Caco-2 (cell line): ENCODE data around the gene QRFPR. TPM values are rescaled to one million over a fixed set of nuclear protein-coding genes. Genes with fewer than 3 reads are reported as not detected.

Source experiments
- BruUV-seq: library from RNA; stranded (reverse); fragments of 400-500 nt; replicated peaks from 2 replicates; lab custom pipeline; 2021; lab: Mats Ljungman, UMichigan
- CTCF ChIA-PET: fragments of 300-600 bp; sonication (Branson Sonifier 250); formaldehyde crosslinking; loops from one replicate; lab custom pipeline; 2022; ENCODE audit warnings: antibody characterized with exemption; lab: Charles Lee
- POLR2A ChIA-PET: fragments of 300-600 bp; sonication (Branson Sonifier 250); formaldehyde crosslinking; loops from one replicate; lab custom pipeline; 2022; ENCODE audit warnings: antibody characterized with exemption; lab: Charles Lee
- DNase-seq, 2 experiments: peaks; one replicate each; pipeline versions ENCODE4 v3.0.0 to v3.0.0-alpha.2; 2020 to 2022
- H3K27me3 ChIP-seq: replicated peaks from 2 replicates; pipeline ENCODE4 v1.6.0; 2011; ENCODE audit warnings: low read length; ENCODE audit not compliant: control insufficient read depth, insufficient read depth
- H3K36me3 ChIP-seq: 2 replicates; pipeline ENCODE4 v1.5.1; 2011; ENCODE audit warnings: low read length; ENCODE audit not compliant: control insufficient read depth, insufficient read depth
- H3K4me1 ChIP-seq: fragments of 250-450 bp; sonication (Bioruptor Pico); 2 replicates; pipeline ENCODE4 v1.5.1; 2020; ENCODE audit warnings: mild to moderate bottlenecking
- H3K4me3 ChIP-seq: 2 replicates; pipeline ENCODE4 v1.5.1; 2011; ENCODE audit warnings: low read depth, mild to moderate bottlenecking, control low read depth, low read length
- H3K9me3 ChIP-seq: fragments of 250-450 bp; sonication (Bioruptor Pico); 2 replicates; pipeline ENCODE4 v1.5.1; 2020; ENCODE audit warnings: mild to moderate bottlenecking, moderate library complexity
- H3K27ac Mint-ChIP-seq: one replicate; pipeline ENCODE4 v1.8.0; 2022; ENCODE audit warnings: mixed read lengths; ENCODE audit not compliant: unreplicated experiment
- H3K27me3 Mint-ChIP-seq: one replicate; pipeline ENCODE4 v1.8.0; 2022; ENCODE audit warnings: mixed read lengths; ENCODE audit not compliant: insufficient read depth, unreplicated experiment
- H3K36me3 Mint-ChIP-seq: one replicate; pipeline ENCODE4 v1.8.0; 2022; ENCODE audit warnings: mild to moderate bottlenecking, mixed read lengths; ENCODE audit not compliant: insufficient read depth, unreplicated experiment
- H3K4me1 Mint-ChIP-seq: one replicate; pipeline ENCODE4 v1.8.0; 2022; ENCODE audit warnings: low read depth, mixed read lengths; ENCODE audit not compliant: unreplicated experiment
- H3K4me3 Mint-ChIP-seq: one replicate; pipeline ENCODE4 v1.8.0; 2022; ENCODE audit warnings: mild to moderate bottlenecking, moderate library complexity, mixed read lengths; ENCODE audit not compliant: unreplicated experiment
- H3K9me3 Mint-ChIP-seq: one replicate; pipeline ENCODE4 v1.8.0; 2022; ENCODE audit warnings: mixed read lengths; ENCODE audit not compliant: unreplicated experiment
- intact Hi-C: fragments of 100-400 bp; cut with micrococcal nuclease; formaldehyde crosslinking; loops from one replicate; pipeline ENCODE4 v1.10.0; 2022; ENCODE audit not compliant: unreplicated experiment
- total RNA-seq: library from RNA; stranded (reverse); gene quantifications from 2 replicates; pipeline ENCODE4 v1.2.3, GENCODE V29; 2022
- TF ChIP-seq, protein P1 (sequence below), 2 experiments: fragments of 200-600 bp in 1 of 2; IDR thresholded peaks; 1 replicate in 1 of 2; 2 replicates in 1 of 2; pipeline versions ENCODE4 v1.5.1 to v1.8.0; 2011 to 2022; ENCODE audit warnings: antibody characterized with exemption in 1 of 2, control low read depth in 1 of 2, inconsistent platforms in 1 of 2, low read depth in 1 of 2, low read length in 1 of 2, mild to moderate bottlenecking in 1 of 2, moderate library complexity in 1 of 2; ENCODE audit not compliant: insufficient read depth in 1 of 2, severe bottlenecking in 1 of 2, unreplicated experiment in 1 of 2

QRFPR gene
- total RNA-seq, 1 experiment from 2014 or later = not detected

DNA sequence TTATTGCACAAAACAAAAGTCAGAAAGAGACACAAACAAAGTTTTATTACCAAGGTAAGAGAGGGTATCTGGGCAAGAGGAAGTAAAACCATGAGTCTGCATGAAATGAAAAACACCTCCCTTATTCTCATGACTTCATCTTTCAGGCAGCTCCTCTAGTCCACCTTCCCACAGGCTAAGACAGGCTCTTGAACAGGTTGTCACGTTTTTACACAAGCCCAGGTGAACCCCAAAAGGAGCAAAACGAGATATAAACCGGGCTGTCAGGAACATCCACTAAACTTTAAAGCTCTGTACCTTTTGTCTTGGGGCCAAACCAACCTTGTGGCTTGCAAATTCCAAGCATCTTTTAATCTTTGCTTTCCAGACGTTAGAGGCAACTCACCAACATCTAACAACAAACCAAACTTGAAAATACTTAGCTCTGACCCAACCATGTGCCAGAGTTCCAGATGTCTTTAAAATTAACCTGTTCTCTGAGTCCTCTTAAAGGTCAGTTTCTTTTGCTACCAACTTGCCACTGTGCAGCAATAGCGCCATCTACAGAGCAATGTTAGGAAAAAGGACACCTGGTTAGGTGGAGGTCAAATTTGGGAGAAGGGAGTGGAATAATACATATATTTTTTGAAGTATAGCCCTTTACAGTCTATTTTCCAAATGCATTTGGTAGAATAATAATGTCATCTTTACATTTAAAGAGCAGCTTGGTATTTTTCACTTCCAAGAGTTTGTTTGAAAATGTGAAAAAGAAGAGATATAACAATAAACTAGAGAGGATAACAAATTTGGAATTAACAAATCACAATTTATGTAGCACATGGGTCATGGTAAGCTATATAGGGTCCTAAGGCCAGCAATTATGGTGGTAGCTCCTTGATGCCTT, 73.1 kb downstream of the QRFPR start:
- Mint-ChIP-seq H3K4me1 (peaks cover 20% of the 10 kb centered on the region), H3K9me3 (no peaks in the 10 kb centered on the region), H3K4me3 (no peak overlapping the region), H3K27me3 (no peaks in the 10 kb centered on the region), H3K36me3 (no peaks in the 10 kb centered on the region), H3K27ac (peak overlapping the region; percentile 20)
- H3K9me3 ChIP-seq = no peaks in the 10 kb centered on the region
- ChIA-PET POLR2A (no interaction called here), CTCF (interaction anchor here (1.1 to 1.6 kb wide), 4 partner anchors 30 to 115 kb away, joined by 3 to 7 read pairs (median 6); no protein-coding TSS in a partner anchor)
- no peak overlapping the region for H3K4me3 ChIP-seq
- intact Hi-C loops = loop anchor here (1.0 to 5.0 kb wide), 4 partner anchors 30 to 350 kb away; no protein-coding TSS in a partner anchor
- no peaks in the 10 kb centered on the region for H3K27me3 ChIP-seq
- peak; percentile 56 to 62 for DNase-seq
- TF ChIP-seq, protein P1, sequence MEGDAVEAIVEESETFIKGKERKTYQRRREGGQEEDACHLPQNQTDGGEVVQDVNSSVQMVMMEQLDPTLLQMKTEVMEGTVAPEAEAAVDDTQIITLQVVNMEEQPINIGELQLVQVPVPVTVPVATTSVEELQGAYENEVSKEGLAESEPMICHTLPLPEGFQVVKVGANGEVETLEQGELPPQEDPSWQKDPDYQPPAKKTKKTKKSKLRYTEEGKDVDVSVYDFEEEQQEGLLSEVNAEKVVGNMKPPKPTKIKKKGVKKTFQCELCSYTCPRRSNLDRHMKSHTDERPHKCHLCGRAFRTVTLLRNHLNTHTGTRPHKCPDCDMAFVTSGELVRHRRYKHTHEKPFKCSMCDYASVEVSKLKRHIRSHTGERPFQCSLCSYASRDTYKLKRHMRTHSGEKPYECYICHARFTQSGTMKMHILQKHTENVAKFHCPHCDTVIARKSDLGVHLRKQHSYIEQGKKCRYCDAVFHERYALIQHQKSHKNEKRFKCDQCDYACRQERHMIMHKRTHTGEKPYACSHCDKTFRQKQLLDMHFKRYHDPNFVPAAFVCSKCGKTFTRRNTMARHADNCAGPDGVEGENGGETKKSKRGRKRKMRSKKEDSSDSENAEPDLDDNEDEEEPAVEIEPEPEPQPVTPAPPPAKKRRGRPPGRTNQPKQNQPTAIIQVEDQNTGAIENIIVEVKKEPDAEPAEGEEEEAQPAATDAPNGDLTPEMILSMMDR (IDR thresholded peaks at IDR 0.05; ENCODE audit: insufficient read depth in 1 of 2, low read depth in 1 of 2, low read length in 1 of 2, severe bottlenecking in 1 of 2, unreplicated experiment in 1 of 2) = peak; percentile 72 to 86
- peaks cover 38% of the 10 kb centered on the region for H3K4me1 ChIP-seq
- BruUV-seq = no TSS peak
- no peaks in the 10 kb centered on the region for H3K36me3 ChIP-seq

DNA sequence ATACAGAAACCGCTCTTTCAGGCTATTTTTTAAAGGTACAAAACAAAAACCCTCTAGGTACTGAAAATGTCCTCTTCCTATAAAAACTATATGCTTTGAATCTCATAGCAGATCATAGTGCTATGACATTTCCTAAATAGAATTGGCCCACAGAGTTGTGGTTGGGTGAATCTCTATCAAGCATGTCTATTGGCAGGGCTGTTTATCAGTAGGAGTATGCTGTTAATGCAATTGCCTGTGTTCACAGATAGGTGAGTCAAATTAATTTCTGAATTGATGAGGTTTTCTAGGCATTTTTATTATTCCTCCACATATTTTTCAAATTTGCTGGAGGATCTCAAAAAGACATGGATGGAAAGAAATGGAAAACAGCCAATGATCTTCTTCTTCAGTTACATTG, 73.9 kb downstream of the QRFPR start:
- no peak overlapping the region for H3K4me3 ChIP-seq
- peaks cover 20% of the 10 kb centered on the region for H3K4me1 Mint-ChIP-seq
- TF ChIP-seq, protein P1 (IDR thresholded peaks at IDR 0.05; ENCODE audit: insufficient read depth in 1 of 2, low read depth in 1 of 2, low read length in 1 of 2, severe bottlenecking in 1 of 2, unreplicated experiment in 1 of 2) = no peak
- H3K4me3 Mint-ChIP-seq = no peak overlapping the region
- H3K27me3 ChIP-seq = no peaks in the 10 kb centered on the region
- intact Hi-C loops = loop anchor here (1.0 to 5.0 kb wide), 4 partner anchors 30 to 350 kb away; no protein-coding TSS in a partner anchor
- H3K27me3 Mint-ChIP-seq = no peaks in the 10 kb centered on the region
- DNase-seq = no peak
- H3K27ac Mint-ChIP-seq = no peak overlapping the region
- no peaks in the 10 kb centered on the region for H3K9me3 Mint-ChIP-seq
- POLR2A ChIA-PET = no interaction called here
- CTCF ChIA-PET = interaction anchor here (1.1 to 1.6 kb wide), 4 partner anchors 30 to 115 kb away, joined by 3 to 7 read pairs (median 6); no protein-coding TSS in a partner anchor
- peaks cover 40% of the 10 kb centered on the region for H3K4me1 ChIP-seq
- no peaks in the 10 kb centered on the region for H3K9me3 ChIP-seq
- no TSS peak for BruUV-seq
- H3K36me3 ChIP-seq = no peaks in the 10 kb centered on the region
- H3K36me3 Mint-ChIP-seq = no peaks in the 10 kb centered on the region

DNA sequence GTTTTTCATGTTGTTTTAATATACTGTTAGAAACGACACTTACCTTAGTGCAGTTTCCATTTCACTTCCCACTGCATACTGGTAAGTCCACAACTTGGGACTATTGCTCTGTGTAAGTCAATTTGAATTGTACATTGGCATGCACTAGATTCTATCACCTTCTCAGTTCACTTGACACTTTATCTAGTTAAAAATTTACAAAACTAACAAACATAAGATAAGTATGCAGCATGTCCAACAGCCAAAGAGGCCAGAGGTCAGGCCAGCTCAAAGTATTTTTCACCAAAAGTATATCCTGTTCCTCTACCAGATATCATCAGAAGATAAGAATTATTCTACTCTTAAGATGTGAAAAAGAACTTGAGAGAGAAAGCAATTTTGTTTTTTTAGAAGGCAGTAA, 75.9 kb downstream of the QRFPR start:
- Mint-ChIP-seq H3K9me3 (no peaks in the 10 kb centered on the region), H3K36me3 (no peaks in the 10 kb centered on the region), H3K4me1 (peaks cover 20% of the 10 kb centered on the region), H3K27ac (no peak overlapping the region), H3K4me3 (peak overlapping the region; percentile 46), H3K27me3 (no peaks in the 10 kb centered on the region)
- DNase-seq = peak; percentile 32 to 55
- no peaks in the 10 kb centered on the region for H3K36me3 ChIP-seq
- POLR2A ChIA-PET = no interaction called here
- no TSS peak for BruUV-seq
- H3K4me3 ChIP-seq = no peak overlapping the region
- intact Hi-C loops = loop anchor here (5.0 kb wide), 1 partner anchor 352 kb away; no protein-coding TSS in a partner anchor
- CTCF ChIA-PET = interaction anchor here (0.8 kb wide), 1 partner anchor 113 kb away, joined by 3 read pairs; no protein-coding TSS in a partner anchor
- H3K27me3 ChIP-seq = no peaks in the 10 kb centered on the region
- H3K4me1 ChIP-seq = peaks cover 40% of the 10 kb centered on the region
- TF ChIP-seq, protein P1 (IDR thresholded peaks at IDR 0.05; ENCODE audit: insufficient read depth in 1 of 2, low read depth in 1 of 2, low read length in 1 of 2, severe bottlenecking in 1 of 2, unreplicated experiment in 1 of 2) = no peak
- H3K9me3 ChIP-seq = no peaks in the 10 kb centered on the region
